Activated CD4-positive, alpha-beta T cell treated with anti-CD3 and anti-CD28 coated beads, Interleukin-2, amount 50 U/mL, for 24 hours (primary cell): ENCODE results near the gene AGO1.
"Not testable (repeated sequence)": the region's sequence is repeated elsewhere in the genome, so short reads cannot be mapped to it uniquely, and the experiment has no call there.

Experiments
- DNase-seq, 2 donors: peaks; one replicate each; pipeline ENCODE4 v3.0.0-alpha.2; 2020; ENCODE audit warnings: low read depth in 1 of 2, low spot score in 1 of 2

The AGO1 gene

GRCh38 chr1:35971601-35972000, 88.6 kb downstream of the AGO1 start:
- DNase-seq: no peak

DNA sequence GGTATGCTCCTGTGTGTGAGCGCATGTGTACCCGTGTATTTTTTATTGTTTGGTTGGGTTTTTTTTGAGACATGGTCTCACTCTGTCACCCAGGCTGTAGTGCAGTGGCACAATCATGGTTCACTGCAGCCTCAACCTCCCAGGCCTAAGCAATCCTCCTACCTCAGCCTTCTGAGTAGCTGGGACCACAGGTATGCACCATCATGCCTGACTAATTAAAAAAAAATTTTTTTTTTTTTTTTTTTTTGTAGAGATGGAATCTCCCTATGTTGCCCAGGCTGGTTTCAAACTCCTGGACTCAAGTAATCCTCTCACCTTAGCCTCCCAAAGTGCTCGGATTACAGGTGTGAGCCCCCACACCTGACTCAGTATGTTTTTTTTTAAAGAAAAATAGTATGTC, 89.6 kb downstream of the AGO1 start:
- DNase-seq: not testable (repeated sequence)

- no peak for DNase-seq
Observed at GRCh38 chr1:35980090-35980489, 97.1 kb downstream of the AGO1 start.
